GM18517 (cell line): Measurements from ENCODE around the gene RIBC1.
"Not testable (repeated sequence)": the region's sequence is repeated elsewhere in the genome, so short reads cannot be mapped to it uniquely, and the experiment has no call there.

Source experiments
- ATAC-seq: cut with Tn5 transposase; IDR thresholded peaks from one replicate; pipeline ENCODE4 v1.9.1; 2021; ENCODE audit warnings: mild to moderate bottlenecking, moderate library complexity; ENCODE audit not compliant: unreplicated experiment

Gene RIBC1

GRCh38 chrX:53435997-53436396, 13.3 kb downstream of the RIBC1 start:
- peak; percentile 70 for ATAC-seq

GRCh38 chrX:53437206-53437605, 14.5 kb downstream of the RIBC1 start:
- ATAC-seq, result no peak

GRCh38 chrX:53438174-53438831, 15.6 kb downstream of the RIBC1 start:
- no peak for ATAC-seq

GRCh38 chrX:53438832-53439230, 16.2 kb downstream of the RIBC1 start:
- ATAC-seq, result no peak

GRCh38 chrX:53440101-53440500, 17.4 kb downstream of the RIBC1 start:
- ATAC-seq, result no peak

- no peak for ATAC-seq
These were observed 18.2 kb downstream of the RIBC1 start for GRCh38 chrX:53440621-53441517.

- peak; percentile 62 for ATAC-seq
These were observed 19.1 kb downstream of the RIBC1 start for GRCh38 chrX:53441531-53442321.

- ATAC-seq, result no peak
These were observed 19.6 kb downstream of the RIBC1 start for GRCh38 chrX:53442322-53442631.

GRCh38 chrX:53445977-53446376, 23.3 kb downstream of the RIBC1 start:
- ATAC-seq, result no peak

- no peak for ATAC-seq
These were observed 24.8 kb downstream of the RIBC1 start for GRCh38 chrX:53447441-53447840.

GRCh38 chrX:53449632-53450031, 27.0 kb downstream of the RIBC1 start:
- no peak for ATAC-seq

GRCh38 chrX:53452812-53453211, 30.1 kb downstream of the RIBC1 start:
- ATAC-seq, result no peak

- ATAC-seq, result no peak
These were observed 33.6 kb downstream of the RIBC1 start for GRCh38 chrX:53456254-53456653.

- no peak for ATAC-seq
These were observed 35.4 kb downstream of the RIBC1 start for GRCh38 chrX:53458082-53458481.

GRCh38 chrX:53468659-53469058, 46.0 kb downstream of the RIBC1 start:
- not testable (repeated sequence) for ATAC-seq

GRCh38 chrX:53471346-53471745, 48.7 kb downstream of the RIBC1 start:
- ATAC-seq, result no peak

- ATAC-seq, result no peak
These were observed 52.0 kb downstream of the RIBC1 start for GRCh38 chrX:53474707-53475106.

GRCh38 chrX:53476371-53476770, 53.7 kb downstream of the RIBC1 start:
- no peak for ATAC-seq

GRCh38 chrX:53479301-53479700, 56.6 kb downstream of the RIBC1 start:
- no peak for ATAC-seq
